ENCODE data around the gene HIPK2. TPM values are rescaled to one million over a fixed set of nuclear protein-coding genes. Genes with fewer than 3 reads are reported as not detected.
A peak's percentile ranks its signal among the peaks of the same experiment; 100 is the strongest.

The HIPK2 gene
- total RNA-seq, 1 donor from 2014 or later: 61.5 TPM

DNA sequence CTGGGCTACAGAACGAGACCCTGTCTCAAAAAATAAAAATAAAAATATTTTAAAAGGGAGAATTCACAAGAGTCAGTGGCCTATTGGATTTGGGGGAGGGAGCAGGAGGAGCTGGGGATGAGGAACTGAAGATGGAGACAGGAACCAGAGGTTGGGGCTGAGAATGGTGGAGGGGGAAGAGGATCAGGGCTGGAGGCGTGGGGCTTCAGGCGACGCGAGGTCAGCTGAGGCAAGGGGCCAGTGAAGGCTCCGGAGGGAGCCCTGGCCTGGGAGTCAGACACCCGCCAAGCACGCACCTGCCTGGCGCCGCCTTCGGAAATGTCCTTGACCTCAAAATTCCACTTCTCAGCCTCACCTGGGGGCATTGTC lies 255.0 kb downstream of the HIPK2 start:
- H3K9me3 Mint-ChIP-seq: no peaks in the 10 kb centered on the region
- H3K27me3 Mint-ChIP-seq (ENCODE audit: low read depth): peaks cover 55% of the 10 kb centered on the region
- H3K4me1 Mint-ChIP-seq: peaks cover 7% of the 10 kb centered on the region
- TF ChIP-seq, protein P1, sequence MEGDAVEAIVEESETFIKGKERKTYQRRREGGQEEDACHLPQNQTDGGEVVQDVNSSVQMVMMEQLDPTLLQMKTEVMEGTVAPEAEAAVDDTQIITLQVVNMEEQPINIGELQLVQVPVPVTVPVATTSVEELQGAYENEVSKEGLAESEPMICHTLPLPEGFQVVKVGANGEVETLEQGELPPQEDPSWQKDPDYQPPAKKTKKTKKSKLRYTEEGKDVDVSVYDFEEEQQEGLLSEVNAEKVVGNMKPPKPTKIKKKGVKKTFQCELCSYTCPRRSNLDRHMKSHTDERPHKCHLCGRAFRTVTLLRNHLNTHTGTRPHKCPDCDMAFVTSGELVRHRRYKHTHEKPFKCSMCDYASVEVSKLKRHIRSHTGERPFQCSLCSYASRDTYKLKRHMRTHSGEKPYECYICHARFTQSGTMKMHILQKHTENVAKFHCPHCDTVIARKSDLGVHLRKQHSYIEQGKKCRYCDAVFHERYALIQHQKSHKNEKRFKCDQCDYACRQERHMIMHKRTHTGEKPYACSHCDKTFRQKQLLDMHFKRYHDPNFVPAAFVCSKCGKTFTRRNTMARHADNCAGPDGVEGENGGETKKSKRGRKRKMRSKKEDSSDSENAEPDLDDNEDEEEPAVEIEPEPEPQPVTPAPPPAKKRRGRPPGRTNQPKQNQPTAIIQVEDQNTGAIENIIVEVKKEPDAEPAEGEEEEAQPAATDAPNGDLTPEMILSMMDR (conservative IDR thresholded peaks at IDR 0.05): no peak
- no peak for DNase-seq (ENCODE audit: low read depth, low spot score)
- peaks cover 3% of the 10 kb centered on the region for H3K36me3 Mint-ChIP-seq (ENCODE audit: low read depth)
- H3K4me3 Mint-ChIP-seq: no peak overlapping the region
- H3K27ac Mint-ChIP-seq (ENCODE audit: unreplicated experiment): no peak overlapping the region

DNA sequence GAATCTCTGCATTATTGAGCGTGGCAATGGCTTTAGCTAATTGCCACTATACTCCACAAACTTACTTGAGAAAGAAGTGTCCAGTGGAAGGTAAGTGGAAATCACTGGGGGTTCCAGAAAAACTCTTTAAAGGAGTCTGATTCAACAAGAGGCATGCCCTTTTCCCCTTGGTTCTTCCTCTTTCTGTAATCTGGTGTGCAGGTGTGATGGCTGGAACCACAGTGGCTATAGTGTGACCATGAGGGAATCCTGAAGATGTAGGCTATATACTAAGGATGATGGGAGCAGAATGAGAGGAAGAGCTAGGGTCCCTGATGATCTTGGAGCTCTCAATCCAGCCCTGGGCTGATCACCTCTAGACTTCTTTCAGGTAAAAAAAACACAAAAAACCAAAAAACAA lies 256.4 kb downstream of the HIPK2 start:
- TF ChIP-seq, protein P1 (conservative IDR thresholded peaks at IDR 0.05): no peak
- Mint-ChIP-seq H3K36me3 (ENCODE audit: low read depth) (peaks cover 3% of the 10 kb centered on the region), H3K27me3 (ENCODE audit: low read depth) (peaks cover 50% of the 10 kb centered on the region), H3K4me3 (peak overlapping the region; percentile 38), H3K4me1 (peaks cover 7% of the 10 kb centered on the region), H3K27ac (ENCODE audit: unreplicated experiment) (no peak overlapping the region), H3K9me3 (no peaks in the 10 kb centered on the region)
- DNase-seq (ENCODE audit: low read depth, low spot score): no peak

DNA sequence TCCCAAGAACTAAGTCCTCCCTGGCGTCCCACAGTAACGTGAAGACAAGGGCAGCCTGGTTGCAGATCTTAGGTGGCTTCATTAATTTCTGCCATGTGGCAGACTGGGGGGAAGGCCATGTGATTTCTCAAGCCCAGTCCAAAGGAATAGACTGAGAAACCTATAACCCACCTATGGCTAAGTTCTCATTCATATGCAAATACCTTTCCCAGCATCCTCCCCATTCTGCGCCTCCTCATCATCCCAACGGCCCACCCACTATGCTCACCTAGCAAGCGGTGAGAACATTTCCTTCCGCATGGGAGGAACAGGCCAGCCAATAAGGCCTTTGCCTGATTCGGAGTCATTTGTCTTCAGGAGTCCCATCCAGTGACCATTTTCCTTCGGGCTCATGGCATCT lies 262.5 kb downstream of the HIPK2 start:
- Mint-ChIP-seq H3K36me3 (ENCODE audit: low read depth) (no peaks in the 10 kb centered on the region), H3K4me1 (peaks cover 7% of the 10 kb centered on the region), H3K27ac (ENCODE audit: unreplicated experiment) (no peak overlapping the region), H3K27me3 (ENCODE audit: low read depth) (peaks cover 6% of the 10 kb centered on the region), H3K9me3 (no peaks in the 10 kb centered on the region), H3K4me3 (no peak overlapping the region)
- TF ChIP-seq, protein P1 (conservative IDR thresholded peaks at IDR 0.05): no peak
- DNase-seq (ENCODE audit: low read depth, low spot score): no peak

Other genes with a start within 250 kb of the HIPK2 start
- gene TBXAS1, start 51.3 kb upstream of the HIPK2 start, total RNA-seq: 4.1 and 5.7 TPM in 2 replicates